ENCODE measurements around the gene TRAPPC14.

Gene TRAPPC14

DNA sequence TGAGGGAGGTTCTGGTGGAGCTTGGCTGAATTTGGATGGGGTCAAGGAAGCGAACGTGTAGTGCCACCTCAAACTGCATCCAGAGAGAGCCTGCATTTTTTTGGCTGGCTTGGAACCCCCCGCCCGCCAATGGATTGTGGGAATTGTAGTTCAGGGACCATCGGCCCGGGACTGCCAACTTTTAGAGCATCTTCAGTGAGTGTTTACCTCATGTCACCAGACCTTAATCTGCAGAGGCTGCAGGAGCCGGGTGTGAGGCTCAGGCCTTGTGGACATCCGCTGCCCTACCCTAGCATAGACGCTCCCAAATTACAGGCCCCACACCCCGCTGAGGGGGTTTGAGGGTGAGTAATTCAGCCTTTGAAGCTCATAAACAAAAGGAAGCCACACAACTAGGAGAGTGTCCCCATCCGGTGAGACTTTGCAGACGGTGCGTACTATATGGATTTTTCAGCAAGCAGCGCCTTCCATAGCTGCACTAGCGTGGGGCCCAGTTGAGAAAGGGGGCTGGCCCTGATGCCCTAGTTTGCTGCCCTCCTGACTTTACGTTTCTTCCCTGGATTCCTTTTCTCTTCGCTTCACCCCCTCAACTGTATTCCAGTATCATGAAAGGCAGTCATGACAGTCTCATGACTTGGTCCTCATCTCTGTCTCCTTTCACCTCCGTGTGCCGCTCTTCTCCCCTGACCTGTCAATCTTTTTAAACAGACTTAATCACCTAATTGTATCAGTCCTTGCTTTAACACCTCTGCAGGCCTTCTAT lies 38.4 kb downstream of the TRAPPC14 start:
- no peak for TF ChIP-seq Cebpa-rat (IDR thresholded peaks at IDR 0.05)
- Histone ChIP-seq H3K4me3 (peak overlapping the region; percentile 77 to 95 (median 84)), H3K4me1 (peaks cover 29 to 51% (median 36%) of the 10 kb centered on the region in 10 experiments), H3K9me3 (replicated peaks in 1 of 11) (no peaks in the 10 kb centered on the region), H3K4me2 (peak overlapping the region; percentile 81 to 91 (median 88)), H3K27me3 (no peaks in the 10 kb centered on the region), H3K36me3 (peaks cover 0 to 32% (median 8%) of the 10 kb centered on the region in 11 experiments; a peak in 12 of 22 replicates), H3K9ac (peak overlapping the region; percentile 77 to 94 (median 89)), H4K20me1 (no peaks in the 10 kb centered on the region), H3K27ac (peak overlapping the region in 10 of 11 experiments; percentile 87 to 96 (median 92); a peak in 21 of 22 replicates)

GRCh38 chr7:100119072-100119969 lies 39.2 kb downstream of the TRAPPC14 start, which contains the start of the genes CNPY4 and TAF6:
Gene CNPY4 (plus strand): TSS chr7:100119634. CDS start chr7:100119745, 111 bp downstream.
Gene TAF6 (minus strand): TSS chr7:100119358. CDS start chr7:100114209, 5,149 bp downstream.
- Histone ChIP-seq H3K9ac (peak within 1 kb of the TSS; percentile 77 to 94 (median 89)), H3K36me3 (peaks cover 0 to 37% (median 12%) of the 10 kb centered on the region in 11 experiments; a peak in 13 of 22 replicates), H3K27me3 (no peaks in the 10 kb centered on the region), H3K4me3 (peak within 1 kb of the TSS; percentile 77 to 95 (median 84)), H3K4me1 (peaks cover 21 to 43% (median 28%) of the 10 kb centered on the region in 10 experiments), H3K27ac (peak within 1 kb of the TSS; percentile 87 to 97 (median 93)), H4K20me1 (no peaks in the 10 kb centered on the region), H3K9me3 (replicated peaks in 1 of 11) (no peaks in the 10 kb centered on the region), H3K4me2 (peak within 1 kb of the TSS; percentile 81 to 91 (median 88))
- TF ChIP-seq Cebpa-rat (IDR thresholded peaks at IDR 0.05), result no peak

DNA sequence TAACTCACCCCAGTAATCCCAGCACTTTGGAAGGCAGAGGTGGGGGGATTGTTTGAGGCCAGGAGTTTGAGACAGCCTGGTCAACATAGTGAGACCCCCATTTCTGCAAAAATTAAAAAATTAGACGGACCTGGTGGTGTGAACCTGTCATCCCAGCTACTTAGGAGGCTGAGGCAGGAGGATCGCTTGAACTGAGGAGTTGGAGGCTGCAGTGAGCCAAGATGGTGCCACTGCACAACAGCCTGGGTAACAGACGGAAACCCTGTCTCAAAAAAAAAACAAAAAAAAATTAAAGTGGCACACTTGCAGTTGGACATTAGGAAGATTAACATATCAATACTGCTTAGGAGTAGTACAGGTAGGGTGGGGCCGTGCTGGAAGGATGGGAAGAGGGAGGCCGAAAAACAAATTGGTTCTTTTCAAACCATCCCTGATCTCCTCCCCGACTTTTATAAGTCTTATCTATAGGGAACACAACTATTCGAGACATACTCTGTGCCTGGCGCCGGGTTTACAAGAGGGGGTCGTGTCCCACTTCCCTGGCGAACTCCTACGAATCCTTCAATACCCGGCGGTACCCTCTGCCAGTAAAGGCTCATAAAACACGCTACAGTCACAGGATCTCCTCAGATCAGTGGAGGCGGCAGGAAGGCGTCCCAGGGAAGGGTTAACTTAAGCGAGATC lies 40.0 kb downstream of the TRAPPC14 start:
- Histone ChIP-seq H3K27ac (peak overlapping the region; percentile 87 to 97 (median 93); a peak in 21 of 22 replicates), H3K27me3 (no peaks in the 10 kb centered on the region), H3K4me2 (peak overlapping the region; percentile 81 to 91 (median 88)), H3K4me3 (peak overlapping the region; percentile 77 to 95 (median 84)), H3K4me1 (peaks cover 16 to 37% (median 21%) of the 10 kb centered on the region in 10 experiments), H3K36me3 (peaks cover 5 to 40% (median 19%) of the 10 kb centered on the region in 11 experiments; a peak in 19 of 22 replicates), H3K9ac (peak overlapping the region; percentile 77 to 94 (median 89)), H3K9me3 (replicated peaks in 1 of 11) (no peaks in the 10 kb centered on the region), H4K20me1 (no peaks in the 10 kb centered on the region)
- TF ChIP-seq Cebpa-rat (IDR thresholded peaks at IDR 0.05), result no peak

GRCh38 chr7:100115026-100115425 lies 43.5 kb downstream of the TRAPPC14 start:
- Histone ChIP-seq H4K20me1 (0 out of 22 replicates have a peak, but pooled peaks cover 0 to 6% (median 0%) of the 10 kb centered on the region in 11 experiments), H3K4me3 (no peak overlapping the region), H3K27me3 (no peaks in the 10 kb centered on the region), H3K9me3 (replicated peaks in 1 of 11) (no peaks in the 10 kb centered on the region), H3K9ac (no peak overlapping the region), H3K4me1 (peaks cover 16 to 29% (median 25%) of the 10 kb centered on the region in 10 experiments), H3K27ac (no peak overlapping the region), H3K4me2 (no peak overlapping the region), H3K36me3 (peaks cover 29 to 62% (median 46%) of the 10 kb centered on the region in 11 experiments)
- no peak for TF ChIP-seq Cebpa-rat (IDR thresholded peaks at IDR 0.05)

DNA sequence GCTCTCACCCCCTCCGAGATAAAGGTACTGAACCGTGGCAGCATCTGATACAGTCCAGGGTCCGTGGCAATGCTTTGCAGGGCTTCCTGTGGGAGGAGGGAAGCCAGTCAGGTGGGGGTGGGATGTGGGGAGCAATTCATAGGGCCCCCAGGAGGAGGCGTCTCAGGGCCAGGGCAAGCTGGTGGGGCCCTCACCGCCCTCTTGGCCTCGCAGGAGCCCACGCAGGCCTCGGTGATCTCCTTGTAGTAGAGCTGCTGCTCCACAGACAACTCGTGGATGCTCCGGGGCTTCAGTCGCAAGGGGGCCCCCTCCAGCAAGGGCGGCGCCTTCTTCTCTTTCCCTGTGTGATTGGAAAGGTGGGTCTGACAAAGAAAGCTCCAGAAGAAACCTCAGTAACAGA lies 46.6 kb downstream of the TRAPPC14 start:
- Histone ChIP-seq H3K9ac (peak overlapping the region in 10 of 11 experiments; percentile 15 to 64 (median 42); a peak in 16 of 22 replicates), H3K4me2 (peak overlapping the region in 10 of 11 experiments; percentile 12 to 66 (median 58); a peak in 17 of 22 replicates), H3K4me3 (no peak overlapping the region), H4K20me1 (peaks cover 0 to 18% (median 0%) of the 10 kb centered on the region in 11 experiments; a peak in 4 of 22 replicates), H3K27ac (peak overlapping the region in 5 of 11 experiments; percentile 2 to 38 (median 13); a peak in 6 of 22 replicates), H3K4me1 (peaks cover 5 to 30% (median 18%) of the 10 kb centered on the region in 10 experiments; a peak in 18 of 20 replicates), H3K36me3 (peaks cover 60 to 93% (median 76%) of the 10 kb centered on the region in 11 experiments), H3K9me3 (replicated peaks in 1 of 11) (no peaks in the 10 kb centered on the region), H3K27me3 (no peaks in the 10 kb centered on the region)
- TF ChIP-seq Cebpa-rat (IDR thresholded peaks at IDR 0.05), result no peak

GRCh38 chr7:100111156-100111555 lies 47.4 kb downstream of the TRAPPC14 start:
- Histone ChIP-seq H3K9me3 (replicated peaks in 1 of 11) (no peaks in the 10 kb centered on the region), H3K9ac (peak overlapping the region in 10 of 11 experiments; percentile 11 to 64 (median 38); a peak in 16 of 22 replicates), H3K27ac (peak overlapping the region in 1 of 11 experiments; percentile 10; a peak in 1 of 22 replicates), H3K4me1 (peaks cover 5 to 30% (median 18%) of the 10 kb centered on the region in 10 experiments; a peak in 18 of 20 replicates), H3K4me3 (no peak overlapping the region), H3K4me2 (peak overlapping the region in 9 of 11 experiments; percentile 12 to 66 (median 60); a peak in 14 of 22 replicates), H3K36me3 (peaks cover 65 to 96% (median 82%) of the 10 kb centered on the region in 11 experiments), H4K20me1 (peaks cover 0 to 19% (median 0%) of the 10 kb centered on the region in 11 experiments; a peak in 4 of 22 replicates), H3K27me3 (no peaks in the 10 kb centered on the region)
- no peak for TF ChIP-seq Cebpa-rat (IDR thresholded peaks at IDR 0.05)

GRCh38 chr7:100109521-100110163 lies 48.9 kb downstream of the TRAPPC14 start:
- H3K27ac ChIP-seq, result no peak overlapping the region
- H3K9ac ChIP-seq, result peak overlapping the region in 1 of 11 experiments; percentile 0; a peak in 1 of 22 replicates
- H3K4me3 ChIP-seq, result no peak overlapping the region
- no peaks in the 10 kb centered on the region for H3K27me3 ChIP-seq
- peaks cover 0 to 22% (median 0%) of the 10 kb centered on the region in 11 experiments; a peak in 4 of 22 replicates for H4K20me1 ChIP-seq
- no peak for TF ChIP-seq Cebpa-rat (IDR thresholded peaks at IDR 0.05)
- no peak overlapping the region for H3K4me2 ChIP-seq
- H3K36me3 ChIP-seq, result peaks cover 80 to 99% (median 95%) of the 10 kb centered on the region in 11 experiments
- H3K4me1 ChIP-seq, result peaks cover 5 to 30% (median 18%) of the 10 kb centered on the region in 10 experiments; a peak in 18 of 20 replicates
- H3K9me3 ChIP-seq (replicated peaks in 1 of 11), result no peaks in the 10 kb centered on the region
